ENCODE data around the gene TXNDC5.
A peak's percentile ranks its signal among the peaks of the same experiment; 100 is the strongest.

The TXNDC5 gene

GRCh38 chr6:7912024-7912423, 1.4 kb upstream of the TXNDC5 start:
- H3K27me3 ChIP-seq (replicated peaks; ENCODE audit: insufficient read depth, low read length): no peaks in the 10 kb centered on the region
- H3K27ac ChIP-seq (ENCODE audit: low read length): peak overlapping the region; percentile 97
- no peaks in the 10 kb centered on the region for H4K20me1 ChIP-seq (ENCODE audit: insufficient read depth, low read length)
- peaks cover 54% of the 10 kb centered on the region for H3K4me1 ChIP-seq (ENCODE audit: low read length)
- peak overlapping the region; percentile 100 for H3K9ac ChIP-seq (ENCODE audit: low read length)
- H2AFZ ChIP-seq (ENCODE audit: low read length): no peak overlapping the region
- no peaks in the 10 kb centered on the region for H3K9me2 ChIP-seq (replicated peaks; ENCODE audit: insufficient read depth, low read length)
- H3K4me3 ChIP-seq (ENCODE audit: low read length): peak overlapping the region; percentile 79
- H3K79me2 ChIP-seq (ENCODE audit: low read length): peaks cover 87% of the 10 kb centered on the region
- H3F3A ChIP-seq (ENCODE audit: insufficient read depth, low read length): peaks cover 77% of the 10 kb centered on the region
- peak overlapping the region; percentile 98 for H3K4me2 ChIP-seq (ENCODE audit: low read depth, low read length)
- peak; percentile 64 for DNase-seq
- H3K9me3 ChIP-seq (replicated peaks; ENCODE audit: insufficient read depth, low read length): no peaks in the 10 kb centered on the region
- TF ChIP-seq CTCF (IDR thresholded peaks at IDR 0.05; ENCODE audit: low read length): no peak
- no peak for TF ChIP-seq EZH2phosphoT487 (IDR thresholded peaks at IDR 0.05; ENCODE audit: low read length)
- no peak for TF ChIP-seq EZH2 (optimal IDR thresholded peaks at IDR 0.05; ENCODE audit: low read depth, low read length)
- H3K36me3 ChIP-seq (replicated peaks; ENCODE audit: insufficient read depth, low read length): peaks cover 27% of the 10 kb centered on the region

- TF ChIP-seq CTCF (IDR thresholded peaks at IDR 0.05; ENCODE audit: low read length) (no peak), EZH2phosphoT487 (IDR thresholded peaks at IDR 0.05; ENCODE audit: low read length) (no peak), EZH2 (optimal IDR thresholded peaks at IDR 0.05; ENCODE audit: low read depth, low read length) (no peak)
- H3K36me3 ChIP-seq (replicated peaks; ENCODE audit: insufficient read depth, low read length): peaks cover 34% of the 10 kb centered on the region
- no peaks in the 10 kb centered on the region for H3K9me3 ChIP-seq (replicated peaks; ENCODE audit: insufficient read depth, low read length)
- no peaks in the 10 kb centered on the region for H3K9me2 ChIP-seq (replicated peaks; ENCODE audit: insufficient read depth, low read length)
- peak; percentile 73 for DNase-seq
- peak overlapping the region; percentile 100 for H3K9ac ChIP-seq (ENCODE audit: low read length)
- H3K4me2 ChIP-seq (ENCODE audit: low read depth, low read length): peak overlapping the region; percentile 98
- H3K4me3 ChIP-seq (ENCODE audit: low read length): peak overlapping the region; percentile 79
- H3K4me1 ChIP-seq (ENCODE audit: low read length): peaks cover 50% of the 10 kb centered on the region
- H4K20me1 ChIP-seq (ENCODE audit: insufficient read depth, low read length): no peaks in the 10 kb centered on the region
- peak overlapping the region; percentile 97 for H3K27ac ChIP-seq (ENCODE audit: low read length)
- no peak overlapping the region for H2AFZ ChIP-seq (ENCODE audit: low read length)
- peaks cover 93% of the 10 kb centered on the region for H3K79me2 ChIP-seq (ENCODE audit: low read length)
- no peaks in the 10 kb centered on the region for H3K27me3 ChIP-seq (replicated peaks; ENCODE audit: insufficient read depth, low read length)
- peaks cover 80% of the 10 kb centered on the region for H3F3A ChIP-seq (ENCODE audit: insufficient read depth, low read length)
Measured at GRCh38 chr6:7911345-7911725, 747 bp upstream of the TXNDC5 start.

GRCh38 chr6:7910298-7910653, 312 bp downstream of the TXNDC5 start:
- no peak for DNase-seq

More at GRCh38 chr6:7910298-7910653, 312 bp downstream of the TXNDC5 start:
- H3K27me3 ChIP-seq (replicated peaks; ENCODE audit: insufficient read depth, low read length): no peaks in the 10 kb centered on the region
- peak overlapping the region; percentile 100 for H3K9ac ChIP-seq (ENCODE audit: low read length)
- peak overlapping the region; percentile 100; the same call in 1 of the 2 replicates for H3K27ac ChIP-seq (ENCODE audit: low read length)
- peaks cover 40% of the 10 kb centered on the region for H3K36me3 ChIP-seq (replicated peaks; ENCODE audit: insufficient read depth, low read length)
- H3K4me1 ChIP-seq (ENCODE audit: low read length): peaks cover 44% of the 10 kb centered on the region
- TF ChIP-seq EZH2 (optimal IDR thresholded peaks at IDR 0.05; ENCODE audit: low read depth, low read length): no peak
- TF ChIP-seq CTCF (IDR thresholded peaks at IDR 0.05; ENCODE audit: low read length): no peak
- no peak for TF ChIP-seq EZH2phosphoT487 (IDR thresholded peaks at IDR 0.05; ENCODE audit: low read length)
- peaks cover 81% of the 10 kb centered on the region for H3F3A ChIP-seq (ENCODE audit: insufficient read depth, low read length)
- no peak overlapping the region for H3K4me2 ChIP-seq (ENCODE audit: low read depth, low read length)
- peak overlapping the region; percentile 45; the same call in 1 of the 2 replicates for H3K4me3 ChIP-seq (ENCODE audit: low read length)
- peaks cover 93% of the 10 kb centered on the region for H3K79me2 ChIP-seq (ENCODE audit: low read length)
- H4K20me1 ChIP-seq (ENCODE audit: insufficient read depth, low read length): no peaks in the 10 kb centered on the region
- H3K9me2 ChIP-seq (replicated peaks; ENCODE audit: insufficient read depth, low read length): no peaks in the 10 kb centered on the region
- no peak overlapping the region for H2AFZ ChIP-seq (ENCODE audit: low read length)
- H3K9me3 ChIP-seq (replicated peaks; ENCODE audit: insufficient read depth, low read length): no peaks in the 10 kb centered on the region

All from MM.1S (cell line).